HFFc6 (cell line): ENCODE data around the gene FHOD3. TPM values are rescaled to one million over a fixed set of nuclear protein-coding genes. Genes with fewer than 3 reads are reported as not detected.

Experiments used
- DNase-seq: peaks from one replicate; pipeline ENCODE4 v3.0.0-alpha.2; 2018
- H3K27ac Mint-ChIP-seq: 2 replicates; pipeline ENCODE4 v1.8.0; 2020; ENCODE audit warnings: mild to moderate bottlenecking, mixed read lengths
- H3K27me3 Mint-ChIP-seq: 2 replicates; pipeline ENCODE4 v1.8.0; 2021; ENCODE audit warnings: mild to moderate bottlenecking, moderate library complexity, mixed read lengths; ENCODE audit not compliant: insufficient read depth
- H3K36me3 Mint-ChIP-seq: 2 replicates; pipeline ENCODE4 v1.8.0; 2021; ENCODE audit warnings: low read depth, mixed read lengths
- H3K4me1 Mint-ChIP-seq: 2 replicates; pipeline ENCODE4 v1.8.0; 2020; ENCODE audit warnings: low read depth, mixed read lengths
- H3K4me3 Mint-ChIP-seq: 2 replicates; pipeline ENCODE4 v1.8.0; 2020; ENCODE audit warnings: mild to moderate bottlenecking, moderate library complexity, mixed read lengths
- H3K9me3 Mint-ChIP-seq: 2 replicates; pipeline ENCODE4 v1.8.0; 2020; ENCODE audit warnings: mild to moderate bottlenecking, mixed read lengths
- total RNA-seq, 6 experiments: library from RNA; stranded (reverse); fragmentation: NEBNext Ultra II Directional; extraction: Animal tissue kit (Norgen Biotek cat#: 25700); gene quantifications; 2 replicates in 1 of 6; 3 replicates in 5 of 6; pipeline ENCODE4 v1.2.3, GENCODE V29; 2021
- TF ChIP-seq, protein P1 (sequence below): fragments of 200-600 bp; sonication (generic); IDR thresholded peaks from 2 replicates; pipeline ENCODE4 v1.5.0; 2021; ENCODE audit warnings: antibody characterized with exemption, mild to moderate bottlenecking

The FHOD3 gene
- total RNA-seq, 6 experiments from 2014 or later = 32.8 to 67.6 (median 61.4) TPM

- no peak for DNase-seq
- H3K4me3 Mint-ChIP-seq = no peak overlapping the region
Observed at GRCh38 chr18:36511791-36512352, 214.4 kb downstream of the FHOD3 start.

GRCh38 chr18:36513556-36513955 lies 216.0 kb downstream of the FHOD3 start:
- TF ChIP-seq, protein P1, sequence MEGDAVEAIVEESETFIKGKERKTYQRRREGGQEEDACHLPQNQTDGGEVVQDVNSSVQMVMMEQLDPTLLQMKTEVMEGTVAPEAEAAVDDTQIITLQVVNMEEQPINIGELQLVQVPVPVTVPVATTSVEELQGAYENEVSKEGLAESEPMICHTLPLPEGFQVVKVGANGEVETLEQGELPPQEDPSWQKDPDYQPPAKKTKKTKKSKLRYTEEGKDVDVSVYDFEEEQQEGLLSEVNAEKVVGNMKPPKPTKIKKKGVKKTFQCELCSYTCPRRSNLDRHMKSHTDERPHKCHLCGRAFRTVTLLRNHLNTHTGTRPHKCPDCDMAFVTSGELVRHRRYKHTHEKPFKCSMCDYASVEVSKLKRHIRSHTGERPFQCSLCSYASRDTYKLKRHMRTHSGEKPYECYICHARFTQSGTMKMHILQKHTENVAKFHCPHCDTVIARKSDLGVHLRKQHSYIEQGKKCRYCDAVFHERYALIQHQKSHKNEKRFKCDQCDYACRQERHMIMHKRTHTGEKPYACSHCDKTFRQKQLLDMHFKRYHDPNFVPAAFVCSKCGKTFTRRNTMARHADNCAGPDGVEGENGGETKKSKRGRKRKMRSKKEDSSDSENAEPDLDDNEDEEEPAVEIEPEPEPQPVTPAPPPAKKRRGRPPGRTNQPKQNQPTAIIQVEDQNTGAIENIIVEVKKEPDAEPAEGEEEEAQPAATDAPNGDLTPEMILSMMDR = no peak
- H3K27me3 Mint-ChIP-seq = no peaks in the 10 kb centered on the region; the same call in 1 of the 2 replicates
- peaks cover 29% of the 10 kb centered on the region for H3K4me1 Mint-ChIP-seq
- DNase-seq = no peak
- peaks cover 11% of the 10 kb centered on the region for H3K36me3 Mint-ChIP-seq
- H3K4me3 Mint-ChIP-seq = no peak overlapping the region
- no peak overlapping the region for H3K27ac Mint-ChIP-seq
- H3K9me3 Mint-ChIP-seq = no peaks in the 10 kb centered on the region

More at GRCh38 chr18:36511791-36512352, 214.4 kb downstream of the FHOD3 start:
- Mint-ChIP-seq H3K4me1 (peaks cover 14% of the 10 kb centered on the region), H3K27ac (no peak overlapping the region), H3K36me3 (peaks cover 7% of the 10 kb centered on the region), H3K9me3 (no peaks in the 10 kb centered on the region), H3K27me3 (no peaks in the 10 kb centered on the region; the same call in 1 of the 2 replicates)
- TF ChIP-seq, protein P1 = no peak

DNA sequence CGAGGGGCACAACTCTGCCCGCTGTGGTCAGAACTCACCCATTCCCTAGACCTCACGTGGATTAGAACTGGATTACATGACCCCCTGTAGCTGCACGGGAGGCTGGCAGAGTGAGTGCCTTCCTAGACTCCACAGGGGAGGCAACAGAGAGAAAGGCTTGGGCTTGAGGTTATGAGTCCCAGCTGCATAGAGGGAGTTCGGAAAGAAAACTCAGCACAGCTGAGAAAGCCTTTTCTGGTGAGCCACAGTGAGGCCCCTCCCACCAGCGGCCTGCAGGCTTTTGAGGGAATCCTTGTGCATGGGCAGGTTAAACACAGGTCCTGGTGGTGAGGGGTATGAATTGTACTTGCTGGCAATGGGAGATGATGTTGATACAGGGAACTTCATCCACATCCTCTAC lies 217.3 kb downstream of the FHOD3 start:
- H3K4me1 Mint-ChIP-seq = peaks cover 41% of the 10 kb centered on the region
- no peaks in the 10 kb centered on the region; the same call in 1 of the 2 replicates for H3K27me3 Mint-ChIP-seq
- no peaks in the 10 kb centered on the region for H3K9me3 Mint-ChIP-seq
- TF ChIP-seq, protein P1 = no peak
- DNase-seq = no peak
- peaks cover 11% of the 10 kb centered on the region for H3K36me3 Mint-ChIP-seq
- H3K27ac Mint-ChIP-seq = no peak overlapping the region
- no peak overlapping the region for H3K4me3 Mint-ChIP-seq

DNA sequence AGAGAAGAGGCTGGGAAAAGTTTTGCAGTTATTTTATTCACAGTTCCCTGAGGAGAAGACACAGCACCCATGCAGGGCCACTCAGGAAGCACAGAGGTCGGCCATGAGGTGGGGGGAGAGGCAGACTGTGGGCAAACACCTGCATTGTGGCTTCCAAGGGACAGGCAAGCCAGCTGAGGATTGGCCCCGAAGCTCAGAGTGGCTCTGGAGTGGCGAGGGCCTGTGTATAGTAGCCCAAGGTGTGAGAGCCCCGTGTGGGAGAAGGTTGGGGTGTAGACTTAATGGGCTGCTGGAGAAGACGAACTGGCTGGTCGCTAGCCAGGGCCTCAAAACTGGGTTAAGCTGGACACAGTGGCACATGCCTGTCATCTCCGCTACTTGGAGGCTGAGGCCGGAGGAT lies 218.7 kb downstream of the FHOD3 start:
- Mint-ChIP-seq H3K36me3 (peaks cover 15% of the 10 kb centered on the region), H3K27me3 (no peaks in the 10 kb centered on the region; the same call in 1 of the 2 replicates), H3K9me3 (no peaks in the 10 kb centered on the region), H3K4me1 (peaks cover 44% of the 10 kb centered on the region), H3K4me3 (no peak overlapping the region), H3K27ac (no peak overlapping the region)
- TF ChIP-seq, protein P1 = no peak
- no peak for DNase-seq

DNA sequence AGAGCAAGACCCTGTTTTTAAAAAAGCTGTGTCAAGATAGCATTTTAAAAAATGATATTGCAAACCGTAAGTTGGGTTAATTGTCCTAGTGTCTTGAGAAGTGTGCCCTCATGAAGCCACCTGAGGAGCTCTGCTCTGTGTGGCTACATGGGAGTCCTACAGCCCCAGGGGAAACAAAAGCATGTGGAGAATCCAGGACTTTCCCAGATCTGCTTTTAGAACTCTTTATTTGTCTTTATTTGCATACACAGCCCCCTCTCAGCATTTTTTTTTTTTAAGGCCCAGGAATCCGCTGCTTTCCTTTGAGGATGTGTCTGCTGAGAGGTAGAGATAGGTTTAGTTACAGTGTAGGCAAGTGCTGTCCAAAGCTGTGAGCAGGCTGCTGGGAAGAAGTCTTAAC lies 219.2 kb downstream of the FHOD3 start:
- Mint-ChIP-seq H3K9me3 (no peaks in the 10 kb centered on the region), H3K4me1 (peaks cover 49% of the 10 kb centered on the region), H3K27me3 (no peaks in the 10 kb centered on the region; the same call in 1 of the 2 replicates), H3K27ac (no peak overlapping the region), H3K4me3 (no peak overlapping the region), H3K36me3 (peaks cover 20% of the 10 kb centered on the region)
- TF ChIP-seq, protein P1 = no peak
- DNase-seq = no peak
